ENCODE results near the gene LUZP2. TPM values are rescaled to one million over a fixed set of nuclear protein-coding genes. Genes with fewer than 3 reads are reported as not detected.

LUZP2 gene
- total and polyA plus RNA-seq, 8 donors = 1.2 to 8.3 (median 4.6) TPM; not detected in 1

DNA sequence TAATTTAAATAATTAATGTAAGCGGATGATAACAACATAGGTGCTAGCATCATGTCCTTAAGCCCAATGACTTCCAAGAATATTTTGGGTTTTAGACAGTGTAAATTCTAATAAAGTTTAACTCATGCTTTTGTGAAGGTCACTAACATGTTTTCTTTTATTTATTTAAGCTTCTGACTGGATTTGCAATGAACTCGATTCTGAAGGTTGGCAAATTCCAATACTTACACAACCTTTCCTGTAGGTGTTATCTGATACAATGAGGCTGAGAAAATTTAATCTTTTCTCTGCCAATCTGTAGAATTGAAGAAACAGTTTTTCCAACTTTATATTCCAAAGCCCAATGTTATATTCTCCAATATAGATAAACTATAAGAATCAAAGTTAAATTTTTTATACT, 311.3 kb downstream of the LUZP2 start:
- no peaks in the 10 kb centered on the region for H3K27me3 ChIP-seq
- intact Hi-C loops (cut with DNase I) = no loop called here
- DNase-seq = no peak
- H3K36me3 ChIP-seq = no peaks in the 10 kb centered on the region
- ATAC-seq = no peak
- TF ChIP-seq, protein P1, sequence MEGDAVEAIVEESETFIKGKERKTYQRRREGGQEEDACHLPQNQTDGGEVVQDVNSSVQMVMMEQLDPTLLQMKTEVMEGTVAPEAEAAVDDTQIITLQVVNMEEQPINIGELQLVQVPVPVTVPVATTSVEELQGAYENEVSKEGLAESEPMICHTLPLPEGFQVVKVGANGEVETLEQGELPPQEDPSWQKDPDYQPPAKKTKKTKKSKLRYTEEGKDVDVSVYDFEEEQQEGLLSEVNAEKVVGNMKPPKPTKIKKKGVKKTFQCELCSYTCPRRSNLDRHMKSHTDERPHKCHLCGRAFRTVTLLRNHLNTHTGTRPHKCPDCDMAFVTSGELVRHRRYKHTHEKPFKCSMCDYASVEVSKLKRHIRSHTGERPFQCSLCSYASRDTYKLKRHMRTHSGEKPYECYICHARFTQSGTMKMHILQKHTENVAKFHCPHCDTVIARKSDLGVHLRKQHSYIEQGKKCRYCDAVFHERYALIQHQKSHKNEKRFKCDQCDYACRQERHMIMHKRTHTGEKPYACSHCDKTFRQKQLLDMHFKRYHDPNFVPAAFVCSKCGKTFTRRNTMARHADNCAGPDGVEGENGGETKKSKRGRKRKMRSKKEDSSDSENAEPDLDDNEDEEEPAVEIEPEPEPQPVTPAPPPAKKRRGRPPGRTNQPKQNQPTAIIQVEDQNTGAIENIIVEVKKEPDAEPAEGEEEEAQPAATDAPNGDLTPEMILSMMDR (IDR thresholded peaks at IDR 0.05) = no peak
- H3K4me3 ChIP-seq = no peak overlapping the region
- H3K4me1 ChIP-seq = no peaks in the 10 kb centered on the region
- H3K9me3 ChIP-seq = no peaks in the 10 kb centered on the region
- H3K27ac ChIP-seq = no peak overlapping the region

DNA sequence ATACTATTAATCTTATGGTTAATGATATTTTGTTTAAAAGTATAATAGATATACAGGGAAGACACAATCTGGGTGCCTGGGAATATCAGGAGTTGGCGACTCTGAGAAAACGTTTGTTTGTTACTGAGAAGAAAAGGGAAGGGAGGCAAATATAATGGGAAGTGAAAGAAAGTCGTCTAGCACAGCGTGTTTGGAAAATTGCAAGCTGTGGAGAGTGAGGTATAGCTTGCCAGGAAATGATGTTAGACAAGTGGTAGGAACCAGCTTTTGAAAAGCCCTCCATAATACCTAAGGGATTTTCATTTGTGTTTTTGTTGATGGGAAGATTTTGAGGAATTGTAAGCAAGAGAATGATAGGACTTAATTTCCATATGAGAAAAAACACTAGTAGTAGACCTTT, 322.2 kb downstream of the LUZP2 start:
- no peak for ATAC-seq
- TF ChIP-seq, protein P1 (IDR thresholded peaks at IDR 0.05) = no peak
- no peak overlapping the region for H3K27ac ChIP-seq
- no peaks in the 10 kb centered on the region for H3K4me1 ChIP-seq
- H3K27me3 ChIP-seq = no peaks in the 10 kb centered on the region
- intact Hi-C loops (cut with DNase I) = no loop called here
- H3K4me3 ChIP-seq = no peak overlapping the region
- DNase-seq = no peak
- H3K36me3 ChIP-seq = no peaks in the 10 kb centered on the region
- H3K9me3 ChIP-seq = peaks cover 0 to 1% of the 10 kb centered on the region in 2 donors

DNA sequence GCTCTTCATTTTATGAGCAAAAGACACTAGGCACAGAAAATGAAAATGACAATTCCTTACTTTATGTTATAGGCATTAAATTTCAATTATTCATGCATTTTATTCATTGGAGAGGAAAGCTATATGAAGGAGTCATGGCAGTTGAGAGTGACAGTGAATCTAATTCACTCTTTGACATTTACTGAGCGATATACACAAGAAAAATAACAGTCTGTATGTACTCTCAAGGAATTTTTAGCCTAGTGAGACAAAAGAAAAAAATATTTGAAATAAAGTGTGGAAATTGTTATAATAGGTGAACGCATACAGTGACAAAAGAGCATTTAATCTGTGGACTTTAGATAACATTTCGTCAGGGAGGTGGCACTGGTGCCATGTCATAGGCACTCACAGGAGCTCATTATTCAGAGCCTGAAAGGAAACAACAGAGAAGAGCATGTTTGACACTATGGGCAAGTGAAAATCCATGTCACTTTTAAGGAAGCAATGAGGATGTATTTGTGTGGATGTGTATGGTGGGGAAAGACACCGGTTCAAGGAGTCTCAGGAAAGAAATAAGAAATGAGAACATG, 323.1 kb downstream of the LUZP2 start:
- intact Hi-C loops (cut with DNase I) = no loop called here
- TF ChIP-seq, protein P1 (IDR thresholded peaks at IDR 0.05) = no peak
- no peak for DNase-seq
- ATAC-seq = no peak
- Histone ChIP-seq H3K9me3 (peaks cover 0 to 1% of the 10 kb centered on the region in 2 donors), H3K27me3 (no peaks in the 10 kb centered on the region), H3K4me1 (no peaks in the 10 kb centered on the region), H3K27ac (no peak overlapping the region), H3K4me3 (no peak overlapping the region), H3K36me3 (no peaks in the 10 kb centered on the region)

DNA sequence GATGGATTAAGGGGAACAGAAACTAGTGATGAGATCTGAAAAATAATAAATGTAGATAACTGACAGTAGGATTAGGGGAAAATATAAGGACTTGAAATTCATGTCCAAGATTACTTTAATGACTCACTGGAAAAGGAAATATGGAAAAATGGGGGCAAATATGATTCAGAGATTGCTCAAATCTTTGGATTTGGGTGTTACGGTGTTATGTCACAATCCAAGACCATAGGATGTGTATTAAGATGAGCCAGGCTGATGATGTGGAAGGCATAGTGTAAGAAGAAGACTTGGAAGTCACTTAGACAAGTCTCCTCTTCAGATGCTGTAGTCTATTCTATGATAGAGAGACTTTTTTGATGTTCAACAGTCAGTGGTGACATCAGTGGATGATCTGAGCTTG, 323.7 kb downstream of the LUZP2 start:
- Histone ChIP-seq H3K9me3 (no peaks in the 10 kb centered on the region), H3K4me1 (no peaks in the 10 kb centered on the region), H3K27ac (no peak overlapping the region), H3K27me3 (no peaks in the 10 kb centered on the region), H3K36me3 (no peaks in the 10 kb centered on the region), H3K4me3 (no peak overlapping the region)
- intact Hi-C loops (cut with DNase I) = no loop called here
- TF ChIP-seq, protein P1 (IDR thresholded peaks at IDR 0.05) = no peak
- ATAC-seq (no peak), DNase-seq (no peak)

DNA sequence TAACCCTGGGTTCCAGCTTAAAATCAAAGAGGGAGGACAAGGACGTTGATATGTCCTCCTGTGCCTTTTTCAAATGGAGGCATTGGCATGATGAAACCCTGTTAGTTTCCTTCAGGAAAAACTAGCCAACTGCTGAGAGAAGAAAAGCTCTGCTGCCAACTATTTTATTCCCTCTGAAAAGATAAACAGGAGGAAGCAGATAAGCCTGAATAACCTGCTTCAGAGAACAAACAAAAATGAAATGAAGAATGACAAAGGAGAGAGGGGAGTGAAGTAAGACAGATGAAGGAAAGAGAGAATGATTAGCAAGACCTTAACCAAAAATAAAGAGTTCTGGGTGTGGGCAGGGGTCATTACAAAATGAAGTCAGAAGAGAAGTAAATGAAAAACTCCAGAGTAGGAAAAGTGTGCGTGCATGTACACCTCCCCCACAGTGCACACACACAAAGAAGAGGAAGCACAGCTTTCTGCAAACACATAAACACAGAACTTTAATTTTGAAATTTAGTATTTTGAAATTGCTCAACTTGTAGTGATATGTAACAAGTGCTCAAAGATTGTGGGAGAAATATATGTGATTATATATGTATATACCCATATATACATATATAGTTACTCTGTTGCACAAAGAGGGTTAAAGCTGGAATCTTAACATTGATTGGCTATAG, 332.2 kb downstream of the LUZP2 start:
- Histone ChIP-seq H3K4me1 (no peaks in the 10 kb centered on the region), H3K9me3 (no peaks in the 10 kb centered on the region), H3K27me3 (no peaks in the 10 kb centered on the region), H3K4me3 (no peak overlapping the region), H3K36me3 (no peaks in the 10 kb centered on the region), H3K27ac (no peak overlapping the region)
- ATAC-seq (no peak), DNase-seq (peak in 1 of 4 donors; percentile 16)
- intact Hi-C loops (cut with DNase I) = no loop called here
- TF ChIP-seq, protein P1 (IDR thresholded peaks at IDR 0.05) = no peak

Measured in left lung (tissue), 10 donors.